ENCODE data around the gene ACTL6B. TPM values are rescaled to one million over a fixed set of nuclear protein-coding genes. Genes with fewer than 3 reads are reported as not detected.

Gene ACTL6B
- total RNA-seq: not detected in 2 replicates

DNA sequence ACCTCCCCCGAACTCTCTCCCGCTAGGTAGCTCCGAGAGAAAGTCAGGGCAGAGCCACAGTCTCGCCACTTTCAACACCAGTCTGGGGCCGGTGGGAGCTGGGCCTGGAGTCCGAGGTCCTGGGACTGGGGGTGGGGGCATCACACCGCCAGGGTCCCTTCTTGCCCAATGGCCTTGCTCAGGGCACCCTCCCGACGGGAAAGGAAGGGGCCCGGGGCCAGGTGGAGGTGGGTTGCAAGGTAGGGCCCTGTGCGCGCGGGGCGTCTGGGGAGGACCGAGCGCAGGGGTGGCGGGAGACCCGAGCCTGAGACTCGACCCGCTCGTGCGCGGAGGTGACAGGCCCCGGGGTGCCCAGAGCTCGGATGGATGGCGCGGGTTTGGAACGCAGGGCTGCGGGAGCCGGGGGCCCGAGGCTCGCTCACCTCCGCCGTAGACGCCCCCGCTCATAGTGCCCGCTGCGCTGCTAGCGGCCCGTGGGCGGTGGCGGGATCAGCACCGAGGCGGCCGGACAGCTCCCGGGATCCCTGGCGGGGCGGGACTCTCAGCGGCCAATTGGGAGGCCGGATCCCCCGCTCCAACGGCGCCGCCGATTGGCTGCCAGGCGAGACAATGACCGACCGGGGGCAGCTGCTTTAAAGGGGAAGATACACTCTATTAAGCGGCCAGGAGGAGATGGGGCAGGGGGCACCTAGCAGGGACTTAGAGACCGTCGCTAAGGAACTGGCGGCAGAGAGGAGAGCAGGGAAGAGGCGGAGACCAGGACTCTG, at the start of gene ACTL6B:
Gene ACTL6B, minus strand, starts transcription at position 541 of the 767 bp plus-strand sequence. Its CDS starts 94 bp downstream, at position 447.

DNA sequence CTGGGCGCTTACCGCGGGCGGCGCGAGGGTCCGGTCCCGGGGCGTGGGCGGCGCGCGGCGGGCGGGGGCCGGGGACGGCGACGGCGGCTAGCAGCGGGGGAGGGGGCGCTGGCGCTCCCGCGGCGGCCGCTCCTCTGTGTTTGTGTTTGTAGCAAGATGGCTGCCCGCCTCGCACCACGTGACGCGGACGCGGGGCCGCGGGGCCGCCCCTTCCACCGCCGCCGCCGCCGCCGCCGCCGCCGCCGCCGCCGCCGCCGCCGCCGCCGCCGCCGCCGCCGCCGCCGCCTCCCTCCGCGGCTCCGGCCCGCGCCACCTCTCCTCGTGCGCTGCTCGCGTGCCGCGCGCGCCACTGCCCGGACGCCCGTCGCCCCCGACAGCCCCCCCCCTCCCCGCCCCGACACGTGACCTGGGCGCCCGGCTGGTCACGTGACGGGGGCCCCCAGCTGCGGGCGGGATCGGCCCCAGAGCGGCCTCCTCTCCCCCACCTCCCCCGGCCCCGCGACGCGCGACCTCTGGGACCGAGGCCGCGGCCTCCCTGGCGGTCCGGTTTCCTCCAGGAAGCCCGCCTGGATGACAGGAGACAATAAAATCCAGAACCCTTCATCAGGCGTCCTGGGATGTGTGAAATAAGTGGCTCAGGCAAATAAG, 38.0 kb upstream of the ACTL6B start, which contains the start of gene GIGYF1:
Gene GIGYF1, minus strand, starts transcription at position 153 of the 648 bp plus-strand sequence. CDS start 6,012 bp downstream, outside the sequence.

DNA sequence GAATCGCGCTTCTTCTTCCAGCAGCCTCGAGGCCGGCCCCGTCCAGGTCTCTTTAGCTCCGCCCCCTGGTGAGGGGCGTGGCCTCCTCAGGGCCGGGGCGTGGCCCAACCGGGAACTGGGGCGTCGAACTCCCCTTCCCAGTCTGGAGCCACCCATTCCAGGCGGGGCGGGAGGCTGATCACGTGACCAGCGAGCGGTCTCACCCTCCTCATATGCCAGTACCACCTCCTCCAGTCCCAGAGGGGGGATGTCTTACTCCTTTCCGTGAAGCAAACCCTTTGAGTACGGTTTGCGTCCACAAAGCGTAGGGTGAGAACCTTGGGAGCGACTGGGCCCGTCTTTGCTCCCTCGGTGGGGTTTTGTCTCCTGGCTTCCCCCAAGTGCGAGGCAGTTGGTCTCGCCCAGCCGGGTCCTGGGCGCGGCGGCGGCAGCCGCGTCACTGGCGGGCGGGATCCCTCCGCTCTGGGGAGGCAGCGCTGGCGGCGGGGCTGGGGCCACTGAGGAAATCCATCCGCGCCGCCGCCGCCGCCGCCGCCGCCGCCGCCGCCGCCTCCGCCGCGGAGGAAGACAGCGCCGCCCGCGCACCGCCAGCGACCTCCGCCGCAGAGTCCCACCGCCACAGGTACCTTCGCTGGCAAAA, 17.2 kb upstream of the ACTL6B start, which contains the start of gene GNB2:
Gene GNB2, plus strand, starts transcription at position 439 of the 640 bp plus-strand sequence. CDS start 2,526 bp downstream, outside the sequence.

DNA sequence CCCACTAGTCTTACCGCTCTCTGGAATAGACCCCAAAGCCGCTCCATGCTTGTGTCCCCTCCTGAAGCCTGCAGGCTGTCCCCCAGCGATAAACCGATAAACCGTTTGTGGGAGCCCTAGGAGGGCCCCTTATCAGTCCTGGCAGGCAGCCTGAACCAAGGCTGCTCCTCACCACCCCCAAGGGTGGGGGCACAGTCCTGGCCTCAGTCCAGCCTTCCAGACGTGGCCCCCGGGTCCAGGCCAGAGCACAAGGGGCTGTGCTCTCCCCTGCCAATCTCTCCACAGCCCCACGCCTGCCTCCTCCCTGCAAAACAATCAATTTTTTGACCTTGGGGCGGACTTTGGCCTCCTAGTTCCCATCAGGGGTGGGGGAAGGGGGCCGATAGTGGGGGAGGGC, 14.8 kb downstream of the ACTL6B start, which contains the start of gene TFR2:
Gene TFR2, minus strand, starts transcription at position 90 of the 397 bp plus-strand sequence. Its CDS starts 43 bp downstream, at position 47.

DNA sequence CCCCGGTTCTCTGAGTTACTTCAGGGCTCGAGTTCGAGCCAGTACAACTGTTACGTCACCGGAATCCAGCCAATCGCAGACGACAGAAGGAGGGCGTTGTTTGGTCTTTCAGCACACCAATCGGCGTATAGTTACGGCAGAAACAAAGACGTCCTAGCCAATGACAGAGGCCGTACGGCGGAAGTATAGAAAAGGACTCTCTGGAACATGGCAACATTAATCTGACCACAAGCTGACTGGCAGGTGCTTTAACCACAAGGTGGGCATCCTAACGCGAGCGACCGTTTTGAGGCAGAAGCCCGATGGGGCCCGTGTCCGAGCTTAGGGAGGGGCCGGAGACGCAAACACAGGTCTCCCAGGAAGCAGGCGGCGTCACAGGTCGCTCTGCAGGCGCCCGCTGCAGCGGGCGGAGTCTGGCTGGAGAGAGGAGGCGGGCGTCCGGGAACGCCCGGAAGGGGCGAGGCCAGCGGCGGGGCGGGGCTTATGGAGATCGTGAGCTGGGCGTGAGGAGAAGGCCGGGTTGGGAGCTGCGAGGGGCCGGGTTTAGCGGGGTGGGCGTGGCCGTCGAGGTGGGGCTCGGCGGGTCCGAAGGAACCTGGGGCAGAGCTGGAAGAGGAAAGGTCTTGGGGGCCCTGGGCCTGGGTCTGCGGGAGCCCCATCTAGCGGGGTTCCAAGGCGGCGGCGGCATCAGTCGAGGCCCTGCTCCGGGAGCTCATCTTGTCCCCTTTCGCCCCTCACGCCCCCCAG, 44.1 kb downstream of the ACTL6B start, which contains the start of gene MOSPD3:
Gene MOSPD3, plus strand, starts transcription at position 558 of the 747 bp plus-strand sequence. CDS start 252 bp downstream, outside the sequence.

Other genes starting within 250 kb of the ACTL6B start
- 0.58 and 2.4 TPM in 2 replicates for gene ZCWPW1, start 227.7 kb downstream of the ACTL6B start, total RNA-seq
- 25.7 and 32.7 TPM in 2 replicates for gene MEPCE, start 226.6 kb downstream of the ACTL6B start, total RNA-seq
- 23.6 and 33.3 TPM in 2 replicates for gene PPP1R35, start 220.0 kb downstream of the ACTL6B start, total RNA-seq
- 8.4 TPM in 1 of 2 replicates, not detected in the other for gene SPACDR, start 192.2 kb downstream of the ACTL6B start, total RNA-seq
- gene TSC22D4, start 177.2 kb downstream of the ACTL6B start, total RNA-seq: 48.1 and 49.1 TPM in 2 replicates
- gene NYAP1, start 172.5 kb downstream of the ACTL6B start, total RNA-seq: 2.6 and 3.4 TPM in 2 replicates
- gene AGFG2, start 117.2 kb downstream of the ACTL6B start, total RNA-seq: 20.5 and 38.2 TPM in 2 replicates
- gene SAP25, start 82.5 kb downstream of the ACTL6B start, total RNA-seq: 0.93 and 2.4 TPM in 2 replicates
- gene LRCH4, start 70.3 kb downstream of the ACTL6B start, total RNA-seq: 46.8 and 48.4 TPM in 2 replicates
- gene FBXO24, start 70.1 kb downstream of the ACTL6B start, total RNA-seq: 0.12 TPM in 1 of 2 replicates, not detected in the other
- 579 and 757 TPM in 2 replicates for gene PCOLCE, start 54.1 kb downstream of the ACTL6B start, total RNA-seq
- gene MOSPD3, start 43.9 kb downstream of the ACTL6B start, total RNA-seq: 15.6 and 21.6 TPM in 2 replicates
- 0.47 TPM in 1 of 2 replicates, not detected in the other for gene TFR2, start 14.9 kb downstream of the ACTL6B start, total RNA-seq
- 201 and 244 TPM in 2 replicates for gene GNB2, start 17.3 kb upstream of the ACTL6B start, total RNA-seq
- 13.8 and 18.6 TPM in 2 replicates for gene GIGYF1, start 37.8 kb upstream of the ACTL6B start, total RNA-seq
- gene POP7, start 49.7 kb upstream of the ACTL6B start, total RNA-seq: 25.4 and 34.2 TPM in 2 replicates
- not detected in 2 replicates for gene EPO, start 64.0 kb upstream of the ACTL6B start, total RNA-seq
- not detected in 2 replicates for gene ZAN, start 77.1 kb upstream of the ACTL6B start, total RNA-seq
- 44.6 and 62.8 TPM in 2 replicates for gene EPHB4, start 171.1 kb upstream of the ACTL6B start, total RNA-seq
- 21.1 and 25.7 TPM in 2 replicates for gene SLC12A9, start 196.3 kb upstream of the ACTL6B start, total RNA-seq
- gene TRIP6, start 210.9 kb upstream of the ACTL6B start, total RNA-seq: 88.9 and 103 TPM in 2 replicates
- 53.6 and 54.0 TPM in 2 replicates for gene SRRT, start 218.7 kb upstream of the ACTL6B start, total RNA-seq
- 5.7 and 6.0 TPM in 2 replicates for gene UFSP1, start 233.3 kb upstream of the ACTL6B start, total RNA-seq
- gene ACHE, start 239.4 kb upstream of the ACTL6B start, total RNA-seq: 0.35 and 1.6 TPM in 2 replicates

All from pericardium fibroblast (primary cell).